Smooth muscle cell of the coronary artery (primary cell): ENCODE measurements around the gene ROPN1L. TPM values are rescaled to one million over a fixed set of nuclear protein-coding genes. Genes with fewer than 3 reads are reported as not detected.

Source experiments
- total RNA-seq: library from RNA; depleted of rRNA; stranded (reverse); fragments of >200 nt; gene quantifications from 2 replicates; pipeline ENCODE4 v1.2.3, GENCODE V29; 2014; ENCODE audit warnings: low replicate concordance

ROPN1L gene
- 0.15 TPM in 1 of 2 replicates, not detected in the other for total RNA-seq

GRCh38 chr5:10441083-10441991 is at the start of gene ROPN1L:
ROPN1L (plus strand) TSS chr5:10441879; CDS start chr5:10442168, 289 bp downstream.

Other genes with a start within 250 kb of the ROPN1L start
- gene ATPSCKMT, start 192.0 kb upstream of the ROPN1L start, total RNA-seq = 20.3 and 24.6 TPM in 2 replicates
- 466 and 512 TPM in 2 replicates for gene CCT5, start 191.6 kb upstream of the ROPN1L start, total RNA-seq
- 6.2 and 21.6 TPM in 2 replicates for gene CMBL, start 134.0 kb upstream of the ROPN1L start, total RNA-seq
- gene MARCHF6, start 88.2 kb upstream of the ROPN1L start, total RNA-seq = 42.5 and 105 TPM in 2 replicates
- gene ANKRD33B, start 122.2 kb downstream of the ROPN1L start, total RNA-seq = 3.1 and 5.5 TPM in 2 replicates